Raji (cell line): ENCODE data around the gene TNFRSF8.

Source experiments
- POLR2A ChIP-seq: IDR thresholded peaks from 2 replicates; pipeline ENCODE4 v1.6.1; 2011; ENCODE audit warnings: low read depth, low read length, control low read depth; ENCODE audit not compliant: insufficient read depth

TNFRSF8 gene

DNA sequence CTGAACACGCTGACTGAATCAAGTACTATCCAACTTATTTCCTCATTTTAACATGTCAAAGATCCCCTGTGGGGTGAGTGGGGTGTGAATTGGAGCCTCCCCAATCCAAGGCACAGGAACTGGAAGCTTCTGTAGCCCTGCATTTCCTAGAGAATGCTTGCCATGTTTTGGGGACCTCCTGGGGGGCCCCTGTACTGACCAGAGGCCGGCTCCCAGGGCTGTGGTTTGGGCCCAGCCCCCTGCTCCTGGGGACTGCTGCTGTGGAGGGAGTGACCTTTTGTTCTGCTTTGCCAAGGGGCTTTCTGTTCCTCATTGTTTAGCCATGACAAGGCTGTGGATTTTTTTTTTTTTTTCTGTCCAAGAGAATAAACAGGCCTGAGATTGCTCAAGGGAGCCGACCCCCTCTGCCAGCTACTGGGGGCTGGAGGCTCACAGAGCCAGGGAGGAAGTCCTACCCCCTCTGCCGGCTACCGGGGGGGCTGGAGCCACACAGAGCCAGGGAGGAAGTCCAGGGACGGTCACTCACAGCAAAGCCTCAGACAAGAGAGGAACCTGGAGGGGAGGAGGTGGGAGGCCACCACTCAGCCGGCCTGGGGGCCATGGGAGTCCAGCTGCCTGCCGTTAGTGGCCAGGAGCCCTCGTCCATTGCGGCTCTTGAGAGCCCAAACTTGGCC, 121.0 kb downstream of the TNFRSF8 start:
- no peak for TF ChIP-seq POLR2A

DNA sequence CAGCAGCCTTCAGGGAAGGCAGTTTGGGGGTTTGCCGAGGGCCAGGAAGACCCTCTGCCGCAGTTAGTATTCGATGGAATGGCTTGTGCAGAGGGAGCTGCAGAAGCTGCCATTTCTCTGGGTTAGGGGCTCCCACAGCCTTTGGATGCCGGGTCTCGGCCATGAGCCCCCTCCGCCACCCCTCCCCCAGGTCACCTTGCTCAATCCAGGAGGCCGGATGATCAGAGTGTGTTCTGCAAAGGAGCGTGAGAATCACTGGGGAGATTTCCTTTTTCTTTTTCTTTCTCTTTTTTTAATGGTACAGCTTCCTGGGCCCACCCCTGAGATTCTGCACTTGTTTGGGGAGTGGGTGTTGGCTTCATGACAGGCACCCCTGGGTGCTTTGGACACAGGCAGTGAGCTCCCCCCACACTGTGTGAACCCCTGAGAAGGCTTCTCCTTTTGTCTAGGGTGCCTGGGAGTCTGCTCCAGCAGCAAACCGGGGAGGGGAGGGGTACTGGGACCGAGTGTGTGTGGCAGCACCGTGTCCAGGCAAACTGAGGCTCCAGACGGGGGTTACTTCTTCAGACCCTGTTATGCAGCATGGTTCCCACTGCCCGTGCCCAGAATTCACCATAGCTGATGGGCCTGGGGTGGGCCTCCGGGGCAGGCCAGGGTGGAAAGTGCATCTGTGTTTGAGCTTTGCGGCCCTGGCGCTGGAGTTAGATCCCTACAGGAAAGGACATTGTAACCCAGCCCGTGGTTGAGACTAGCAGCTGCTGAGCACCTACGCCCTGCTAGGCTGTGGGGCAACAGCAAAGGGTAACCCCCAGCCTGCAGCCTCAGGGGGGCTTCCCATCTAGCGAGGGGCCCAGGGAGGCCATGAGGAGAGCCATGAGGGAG, 122.2 kb downstream of the TNFRSF8 start:
- TF ChIP-seq POLR2A: no peak

GRCh38 chr1:12185918-12186678, 123.0 kb downstream of the TNFRSF8 start:
- no peak for TF ChIP-seq POLR2A

- no peak for TF ChIP-seq POLR2A
Observed at GRCh38 chr1:12186679-12186985, 123.5 kb downstream of the TNFRSF8 start.

DNA sequence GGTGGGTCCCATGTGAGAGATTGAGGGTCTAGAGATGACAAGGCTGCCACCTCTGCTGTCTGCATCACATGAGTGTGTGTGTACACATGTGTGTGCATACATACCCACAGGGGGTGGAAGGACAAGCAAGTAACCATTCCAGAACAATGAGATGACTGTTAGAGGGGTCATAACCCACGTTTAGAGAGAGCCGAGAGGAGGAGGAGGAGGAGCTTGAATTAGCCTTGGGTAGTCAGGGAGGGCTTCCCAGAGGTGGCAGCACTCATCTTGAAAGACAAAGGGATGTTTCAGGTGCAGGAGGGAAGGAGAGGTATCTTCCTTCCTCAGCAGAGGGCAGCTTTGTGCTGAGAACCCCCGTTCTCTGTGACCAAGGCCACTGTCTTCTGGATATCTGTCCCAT, 125.0 kb downstream of the TNFRSF8 start:
- no peak for TF ChIP-seq POLR2A

GRCh38 chr1:12188657-12189327, 125.7 kb downstream of the TNFRSF8 start:
- no peak for TF ChIP-seq POLR2A

DNA sequence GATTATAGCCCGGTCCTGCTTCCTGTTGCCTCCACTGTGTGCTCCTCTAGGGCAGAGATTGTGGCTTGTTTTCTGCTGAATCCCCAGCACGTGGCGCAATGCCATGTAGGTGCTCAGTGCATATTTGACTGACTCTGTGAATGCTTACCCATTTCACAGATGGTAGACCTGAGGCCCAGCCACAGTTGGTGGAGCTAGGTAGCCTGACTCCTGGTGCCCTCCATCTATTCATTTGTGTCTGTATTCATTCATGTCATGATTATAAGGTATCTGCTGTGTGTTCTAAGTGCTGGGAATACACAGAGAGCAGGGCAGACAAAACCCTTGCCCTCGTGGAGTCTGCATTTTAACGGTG, 126.2 kb downstream of the TNFRSF8 start:
- TF ChIP-seq POLR2A: no peak

- TF ChIP-seq POLR2A: no peak
Observed at GRCh38 chr1:12191242-12192032, 128.3 kb downstream of the TNFRSF8 start.
